Spleen (tissue), 11 donors: ENCODE measurements around the gene EPN3. TPM values are rescaled to one million over a fixed set of nuclear protein-coding genes. Genes with fewer than 3 reads are reported as not detected.

Experiments used
- DNase-seq: peaks from one replicate; pipeline ENCODE4 v3.0.0-alpha.2; 2020
- H3K27ac ChIP-seq, 8 donors: fragments of 200-600 bp; sonication (generic) in 7 of 8; 1 replicate in 4 of 8; 2 replicates in 4 of 8; pipeline versions ENCODE4 v1.5.0 to v1.8.0; 2016 to 2021; ENCODE audit warnings: inconsistent platforms in 4 of 8, mild to moderate bottlenecking in 4 of 8, moderate library complexity in 1 of 8
- H3K27me3 ChIP-seq, 7 donors: fragments of 200-600 bp; sonication (generic) in 6 of 7; replicated peaks in 1 of 7; 1 replicate in 4 of 7; 2 replicates in 3 of 7; pipeline versions ENCODE4 v1.5.0 to v1.8.0; 2016 to 2021; ENCODE audit warnings: inconsistent platforms in 3 of 7, mild to moderate bottlenecking in 1 of 7
- H3K36me3 ChIP-seq, 6 donors: fragments of 200-600 bp; sonication (generic) in 5 of 6; 1 replicate in 4 of 6; 2 replicates in 2 of 6; pipeline versions ENCODE4 v1.5.0 to v1.8.0; 2016 to 2021; ENCODE audit warnings: inconsistent platforms in 2 of 6
- H3K4me1 ChIP-seq, 6 donors: fragments of 200-600 bp; sonication (generic) in 5 of 6; 1 replicate in 3 of 6; 2 replicates in 3 of 6; pipeline versions ENCODE4 v1.5.0 to v1.8.0; 2016 to 2021; ENCODE audit warnings: inconsistent platforms in 3 of 6
- H3K4me3 ChIP-seq, 8 donors: fragments of 200-600 bp; sonication (generic) in 7 of 8; 1 replicate in 4 of 8; 2 replicates in 4 of 8; pipeline versions ENCODE4 v1.5.0 to v1.8.0; 2016 to 2021; ENCODE audit warnings: inconsistent platforms in 4 of 8, mild to moderate bottlenecking in 4 of 8, moderate library complexity in 2 of 8
- H3K9me3 ChIP-seq, 8 donors: fragments of 200-600 bp; sonication (generic) in 7 of 8; 1 replicate in 4 of 8; 2 replicates in 4 of 8; pipeline versions ENCODE4 v1.5.0 to v1.8.0; 2016 to 2021; ENCODE audit warnings: inconsistent platforms in 4 of 8
- POLR2A ChIP-seq, 3 donors: fragments of 450-650 bp; IDR thresholded peaks; one replicate each; pipeline ENCODE4 v1.5.1; 2017; ENCODE audit warnings: antibody characterized with exemption in 3 of 3, mild to moderate bottlenecking in 1 of 3
- POLR2AphosphoS5 ChIP-seq, 3 donors: sonication (generic); formaldehyde crosslinking; IDR thresholded peaks; one replicate each; pipeline ENCODE4 v1.5.1; 2017; ENCODE audit warnings: antibody characterized with exemption in 3 of 3
- WGBS, 5 donors: extraction: QIAGEN DNeasy Blood & Tissue Kit in 3 of 5; methylation state at CpG; one replicate each; pipeline versions ENCODE4 v1.1.5 to v1.1.7; 2013 to 2018; 5-methylcytosine and 5-hydroxymethylcytosine counted together
- intact Hi-C: fragments of 100-400 bp; cut with DNase I; formaldehyde crosslinking; loops from one replicate; pipeline ENCODE4 v1.15.0; 2023; ENCODE audit warnings: low total_unique reads
- polyA plus RNA-seq, 3 donors: library from polyadenylated mRNA; stranded (reverse); fragments of 200-250 nt; gene quantifications; one replicate each; pipeline ENCODE4 v1.2.1, GENCODE V29; 2013
- total RNA-seq, 7 donors: library from RNA; depleted of rRNA in 3 of 7; stranded (reverse); fragments of >200 nt in 3 of 7; fragmentation: NEBNext Ultra II Directional in 4 of 7; extraction: Animal tissue kit (Norgen Biotek cat#: 25700) in 4 of 7; gene quantifications; one replicate each; pipeline versions ENCODE4 v1.1.0 to v1.2.1, GENCODE V29; 2016 to 2021
- TF ChIP-seq, protein P1 (sequence below), 11 experiments: fragments of 200-600 bp in 7 of 11; fragments of 450-650 bp in 4 of 11; sonication (generic) in 4 of 11; IDR thresholded peaks in 8 of 11; conservative IDR thresholded peaks in 3 of 11; 1 replicate in 7 of 11; 2 replicates in 4 of 11; pipeline versions ENCODE4 v1.4.0 to v1.8.0; 2016 to 2021; ENCODE audit warnings: antibody characterized with exemption in 11 of 11, inconsistent platforms in 4 of 11, mild to moderate bottlenecking in 1 of 11
- donor health status: healthy with polysubstance abuse.
- donor health status: DM: no; HTN: no; CAD: no; lungs with moderate emphysema.
- donor health status: DM: no; HTN: no; CAD: no.
- donor health status: Bipolar disorder and iron deficiency.
- donor health status: healthy.
- donor health status: DM: no; HTN: no; CAD: no.
- donor health status: DM: yes; HTN: yes; CAD: no.

EPN3 gene
- total and polyA plus RNA-seq, 10 donors: 0.02 to 0.16 TPM; not detected in 8

DNA sequence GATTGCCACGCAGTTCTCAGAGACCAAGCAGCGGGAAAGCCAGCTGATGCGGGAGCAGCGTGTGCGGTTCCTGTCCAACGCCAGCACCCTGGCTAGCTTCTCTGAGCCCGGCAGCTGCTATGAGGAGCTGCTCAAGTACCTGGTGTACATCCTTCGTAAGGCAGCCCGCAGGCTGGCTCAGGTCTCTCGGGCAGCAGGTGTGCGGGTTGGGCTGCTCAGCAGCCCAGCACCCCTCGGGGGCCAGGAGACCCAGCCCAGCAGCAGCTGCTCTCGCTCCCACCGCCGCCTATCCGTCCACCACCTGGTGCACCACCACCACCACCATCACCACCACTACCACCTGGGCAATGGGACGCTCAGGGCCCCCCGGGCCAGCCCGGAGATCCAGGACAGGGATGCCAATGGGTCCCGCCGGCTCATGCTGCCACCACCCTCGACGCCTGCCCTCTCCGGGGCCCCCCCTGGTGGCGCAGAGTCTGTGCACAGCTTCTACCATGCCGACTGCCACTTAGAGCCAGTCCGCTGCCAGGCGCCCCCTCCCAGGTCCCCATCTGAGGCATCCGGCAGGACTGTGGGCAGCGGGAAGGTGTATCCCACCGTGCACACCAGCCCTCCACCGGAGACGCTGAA lies 43.2 kb downstream of the EPN3 start:
- no peak overlapping the region for H3K27ac ChIP-seq
- H3K36me3 ChIP-seq: no peaks in the 10 kb centered on the region
- intact Hi-C loops: no loop called here
- no peak for DNase-seq
- WGBS, 5 donors: 80 to 90% (median 88%) methylated on average over 11 to 33 of the region's 33 CpGs
- no peak for TF ChIP-seq POLR2AphosphoS5 (IDR thresholded peaks at IDR 0.05)
- no peaks in the 10 kb centered on the region for H3K4me1 ChIP-seq
- no peak overlapping the region for H3K4me3 ChIP-seq
- peaks cover 0 to 41% (median 0%) of the 10 kb centered on the region in 7 donors for H3K27me3 ChIP-seq
- no peaks in the 10 kb centered on the region for H3K9me3 ChIP-seq

- no peak overlapping the region for H3K4me3 ChIP-seq
- no peaks in the 10 kb centered on the region for H3K4me1 ChIP-seq
- H3K27ac ChIP-seq: no peak overlapping the region
- H3K36me3 ChIP-seq: no peaks in the 10 kb centered on the region
- 57 to 77% (median 60%) methylated on average over 10 to 13 of the region's 13 CpGs for WGBS, 5 donors
- DNase-seq: no peak
- peaks cover 0 to 45% (median 0%) of the 10 kb centered on the region in 7 donors for H3K27me3 ChIP-seq
- no peaks in the 10 kb centered on the region for H3K9me3 ChIP-seq
- intact Hi-C loops: no loop called here
- TF ChIP-seq POLR2A (IDR thresholded peaks at IDR 0.05) (no peak), POLR2AphosphoS5 (IDR thresholded peaks at IDR 0.05) (no peak)
- TF ChIP-seq, protein P1, sequence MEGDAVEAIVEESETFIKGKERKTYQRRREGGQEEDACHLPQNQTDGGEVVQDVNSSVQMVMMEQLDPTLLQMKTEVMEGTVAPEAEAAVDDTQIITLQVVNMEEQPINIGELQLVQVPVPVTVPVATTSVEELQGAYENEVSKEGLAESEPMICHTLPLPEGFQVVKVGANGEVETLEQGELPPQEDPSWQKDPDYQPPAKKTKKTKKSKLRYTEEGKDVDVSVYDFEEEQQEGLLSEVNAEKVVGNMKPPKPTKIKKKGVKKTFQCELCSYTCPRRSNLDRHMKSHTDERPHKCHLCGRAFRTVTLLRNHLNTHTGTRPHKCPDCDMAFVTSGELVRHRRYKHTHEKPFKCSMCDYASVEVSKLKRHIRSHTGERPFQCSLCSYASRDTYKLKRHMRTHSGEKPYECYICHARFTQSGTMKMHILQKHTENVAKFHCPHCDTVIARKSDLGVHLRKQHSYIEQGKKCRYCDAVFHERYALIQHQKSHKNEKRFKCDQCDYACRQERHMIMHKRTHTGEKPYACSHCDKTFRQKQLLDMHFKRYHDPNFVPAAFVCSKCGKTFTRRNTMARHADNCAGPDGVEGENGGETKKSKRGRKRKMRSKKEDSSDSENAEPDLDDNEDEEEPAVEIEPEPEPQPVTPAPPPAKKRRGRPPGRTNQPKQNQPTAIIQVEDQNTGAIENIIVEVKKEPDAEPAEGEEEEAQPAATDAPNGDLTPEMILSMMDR (IDR thresholded peaks at IDR 0.05 in 8 of 11, conservative IDR thresholded peaks at IDR 0.05 in 3 of 11): no peak
Observed at GRCh38 chr17:50576864-50577263, 44.3 kb downstream of the EPN3 start.

DNA sequence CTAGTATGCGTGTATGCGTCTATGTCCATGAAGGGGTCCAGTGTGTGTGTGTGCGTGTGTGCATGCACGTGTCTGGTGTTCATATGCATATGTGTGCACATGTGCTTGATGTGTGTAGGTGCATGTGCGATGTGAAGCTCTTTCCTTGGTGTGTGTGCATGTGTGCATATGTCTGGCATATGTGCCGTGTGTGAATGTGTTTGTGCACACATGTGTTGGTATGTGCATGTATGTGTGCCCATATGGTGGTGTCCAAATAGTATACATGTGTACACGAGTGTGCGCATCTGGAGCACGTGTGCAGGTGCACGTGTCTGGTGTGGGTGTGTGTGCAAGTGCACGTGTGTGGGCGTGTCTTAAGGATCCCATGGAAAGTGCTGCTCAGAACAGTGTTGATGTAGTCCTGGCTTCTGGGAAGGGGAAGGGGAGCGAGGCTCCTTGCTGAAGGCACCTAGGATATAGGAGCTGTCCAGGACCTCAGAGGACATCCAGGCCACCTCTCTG lies 45.0 kb downstream of the EPN3 start:
- no peak for TF ChIP-seq POLR2AphosphoS5 (IDR thresholded peaks at IDR 0.05)
- no peak for TF ChIP-seq POLR2A (IDR thresholded peaks at IDR 0.05)
- TF ChIP-seq, protein P1 (IDR thresholded peaks at IDR 0.05 in 8 of 11, conservative IDR thresholded peaks at IDR 0.05 in 3 of 11): no peak

GRCh38 chr17:50578173-50578572 lies 45.6 kb downstream of the EPN3 start:
- intact Hi-C loops: no loop called here
- TF ChIP-seq, protein P1 (IDR thresholded peaks at IDR 0.05 in 8 of 11, conservative IDR thresholded peaks at IDR 0.05 in 3 of 11): no peak

More for the DNA sequence above, 45.0 kb downstream of the EPN3 start:
- Histone ChIP-seq H3K9me3 (no peaks in the 10 kb centered on the region), H3K27me3 (peaks cover 0 to 43% (median 0%) of the 10 kb centered on the region in 7 donors), H3K36me3 (no peaks in the 10 kb centered on the region), H3K27ac (no peak overlapping the region), H3K4me1 (no peaks in the 10 kb centered on the region), H3K4me3 (no peak overlapping the region)
- intact Hi-C loops: no loop called here
- WGBS, 5 donors: 83 to 95% (median 92%) methylated on average over 12 to 13 of the region's 13 CpGs
- no peak for DNase-seq

More at GRCh38 chr17:50578173-50578572, 45.6 kb downstream of the EPN3 start:
- Histone ChIP-seq H3K4me1 (no peaks in the 10 kb centered on the region), H3K27ac (no peak overlapping the region), H3K9me3 (no peaks in the 10 kb centered on the region), H3K36me3 (no peaks in the 10 kb centered on the region), H3K4me3 (no peak overlapping the region), H3K27me3 (peaks cover 0 to 46% (median 0%) of the 10 kb centered on the region in 7 donors)
- 79 to 90% (median 83%) methylated on average over 5 to 16 of the region's 16 CpGs; no CpG with 5 or more reads in 1 of the 5 donors for WGBS, 5 donors
- DNase-seq: no peak
